C4-2B (cell line): ENCODE measurements around the gene KRTAP10-3.
A peak's percentile ranks its signal among the peaks of the same experiment; 100 is the strongest.

Experiments
- H3K27ac ChIP-seq: fragments of 450-650 bp; 2 replicates; pipeline ENCODE4 v1.5.1; 2017
- CTCF ChIP-seq: fragments of 450-650 bp; conservative IDR thresholded peaks from 2 replicates; pipeline ENCODE4 v1.5.1; 2017; ENCODE audit warnings: mild to moderate bottlenecking
- ZFX ChIP-seq: fragments of 450-650 bp; IDR thresholded peaks from 2 replicates; pipeline ENCODE4 v1.6.1; 2017

KRTAP10-3 gene

GRCh38 chr21:44516828-44517174 lies 41.8 kb downstream of the KRTAP10-3 start:
- no peak for TF ChIP-seq ZFX
- TF ChIP-seq CTCF = no peak
- peak overlapping the region; percentile 74 for H3K27ac ChIP-seq

- peak overlapping the region; percentile 74 for H3K27ac ChIP-seq
- TF ChIP-seq ZFX (no peak), CTCF (no peak)
Measured at GRCh38 chr21:44516342-44516741, 42.3 kb downstream of the KRTAP10-3 start.

GRCh38 chr21:44515359-44516165 lies 43.0 kb downstream of the KRTAP10-3 start:
- no peak for TF ChIP-seq ZFX
- no peak for TF ChIP-seq CTCF
- no peak overlapping the region for H3K27ac ChIP-seq

- no peak for TF ChIP-seq CTCF
- no peak for TF ChIP-seq ZFX
- H3K27ac ChIP-seq = no peak overlapping the region
Measured at GRCh38 chr21:44514746-44515358, 43.7 kb downstream of the KRTAP10-3 start.

- H3K27ac ChIP-seq = no peak overlapping the region
- no peak for TF ChIP-seq CTCF
- TF ChIP-seq ZFX = no peak
Measured at GRCh38 chr21:44514218-44514520, 44.4 kb downstream of the KRTAP10-3 start.

- H3K27ac ChIP-seq = no peak overlapping the region
- TF ChIP-seq CTCF = no peak
- no peak for TF ChIP-seq ZFX
Measured at GRCh38 chr21:44513389-44514217, 45.0 kb downstream of the KRTAP10-3 start.
